AG10803 (cell line): ENCODE data around the gene CHID1.

Experiments used
- DNase-seq: peaks from one replicate; pipeline ENCODE4 v3.0.0; 2010; ENCODE audit warnings: low read depth
- H3K4me3 ChIP-seq: 2 replicates; pipeline ENCODE4 v1.5.1; 2011; ENCODE audit warnings: mild to moderate bottlenecking, low read length, control low read depth
- CTCF ChIP-seq: conservative IDR thresholded peaks from 2 replicates; pipeline ENCODE4 v1.5.1; 2011; ENCODE audit warnings: mild to moderate bottlenecking, low read length, control low read depth, inconsistent platforms

Gene CHID1

GRCh38 chr11:899724-900123 lies 10.9 kb downstream of the CHID1 start:
- no peak for DNase-seq
- no peak for TF ChIP-seq CTCF
- H3K4me3 ChIP-seq = no peak overlapping the region

- no peak for DNase-seq
- no peak overlapping the region for H3K4me3 ChIP-seq
- 0 out of 2 replicates have a peak, but pooled peaks have one; percentile 18 for TF ChIP-seq CTCF
Measured at GRCh38 chr11:898540-899190, 11.9 kb downstream of the CHID1 start.

- DNase-seq = no peak
- H3K4me3 ChIP-seq = no peak overlapping the region
- peak; percentile 22; the same call in 1 of the 2 replicates for TF ChIP-seq CTCF
Measured at GRCh38 chr11:898143-898511, 12.5 kb downstream of the CHID1 start.

GRCh38 chr11:897253-898142 lies 13.1 kb downstream of the CHID1 start:
- no peak overlapping the region for H3K4me3 ChIP-seq
- no peak for TF ChIP-seq CTCF
- DNase-seq = no peak

GRCh38 chr11:895331-896110 lies 15.1 kb downstream of the CHID1 start:
- no peak for TF ChIP-seq CTCF
- H3K4me3 ChIP-seq = no peak overlapping the region
- DNase-seq = no peak

- H3K4me3 ChIP-seq = no peak overlapping the region
- no peak for DNase-seq
- TF ChIP-seq CTCF = no peak; the same call in 1 of the 2 replicates
Measured at GRCh38 chr11:894575-895201, 15.9 kb downstream of the CHID1 start.
